CD4-positive, alpha-beta T cell treated with Interleukin-1 beta for 1 hour (primary cell): ENCODE measurements around the gene HEATR3.
"Not testable (repeated sequence)": the region's sequence is repeated elsewhere in the genome, so short reads cannot be mapped to it uniquely, and the experiment has no call there.

ENCODE experiments used
- DNase-seq, 2 donors: peaks; one replicate each; pipeline ENCODE4 v3.0.0-alpha.2; 2020 to 2022

The HEATR3 gene

GRCh38 chr16:50114357-50115129 lies 48.8 kb downstream of the HEATR3 start:
- no peak for DNase-seq

DNA sequence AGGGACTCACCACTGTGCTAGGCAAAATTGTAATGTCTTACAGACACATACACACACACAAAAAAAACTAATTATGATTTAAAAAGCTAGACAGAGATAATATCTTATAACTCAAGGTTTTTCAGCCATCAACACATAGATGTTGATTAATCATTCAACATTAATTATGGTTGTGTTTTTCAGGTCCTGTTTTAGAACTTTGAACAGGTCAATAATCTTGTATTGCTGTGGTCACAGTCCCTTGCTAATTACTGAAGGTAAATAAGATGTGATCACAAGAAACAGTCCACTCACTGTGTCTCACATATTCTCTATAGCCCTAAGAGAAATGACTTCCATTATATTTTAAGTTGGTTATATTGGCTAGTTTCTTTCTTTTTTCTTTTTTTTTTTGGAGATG lies 54.9 kb downstream of the HEATR3 start:
- no peak for DNase-seq

- DNase-seq = no peak
Observed at GRCh38 chr16:50121278-50121677, 55.5 kb downstream of the HEATR3 start.

DNA sequence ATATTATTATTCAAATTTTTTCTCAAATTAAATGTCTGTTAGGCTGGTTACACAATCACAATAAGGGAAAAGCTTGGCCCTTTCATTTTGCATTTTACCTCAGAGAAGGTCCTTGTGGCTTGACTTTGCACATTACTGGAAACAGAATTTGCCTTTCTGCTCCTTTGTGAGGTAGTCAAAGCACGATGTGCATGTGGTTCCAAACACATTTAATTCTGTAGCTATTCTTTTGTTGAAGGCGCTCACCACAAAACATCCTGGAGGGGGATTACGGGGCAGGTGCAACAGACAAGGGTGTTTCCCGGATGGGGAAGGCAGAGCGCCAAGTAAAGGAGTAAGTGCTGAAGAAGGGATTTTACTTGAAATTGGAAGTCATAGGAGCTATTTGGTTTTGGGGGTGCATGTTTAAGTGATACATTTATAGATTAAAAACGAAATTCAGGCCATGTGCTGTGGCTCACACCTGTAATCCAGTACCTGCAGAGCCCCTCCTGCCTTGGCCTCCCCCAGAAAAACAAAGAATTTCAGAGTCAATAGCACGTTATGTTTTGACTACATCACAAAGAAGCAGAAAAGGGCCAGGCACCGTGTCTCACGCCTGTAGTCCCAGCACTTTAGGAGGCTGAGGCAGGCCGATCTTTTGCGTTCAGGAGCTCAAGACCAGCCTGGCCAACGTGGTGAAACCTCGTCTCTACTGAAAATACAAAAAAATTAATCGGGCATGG lies 56.1 kb downstream of the HEATR3 start:
- DNase-seq = peak in 1 of 2 donors; percentile 16

GRCh38 chr16:50123417-50123816 lies 57.6 kb downstream of the HEATR3 start:
- no peak for DNase-seq

GRCh38 chr16:50124769-50125168 lies 59.0 kb downstream of the HEATR3 start:
- DNase-seq = no peak

DNA sequence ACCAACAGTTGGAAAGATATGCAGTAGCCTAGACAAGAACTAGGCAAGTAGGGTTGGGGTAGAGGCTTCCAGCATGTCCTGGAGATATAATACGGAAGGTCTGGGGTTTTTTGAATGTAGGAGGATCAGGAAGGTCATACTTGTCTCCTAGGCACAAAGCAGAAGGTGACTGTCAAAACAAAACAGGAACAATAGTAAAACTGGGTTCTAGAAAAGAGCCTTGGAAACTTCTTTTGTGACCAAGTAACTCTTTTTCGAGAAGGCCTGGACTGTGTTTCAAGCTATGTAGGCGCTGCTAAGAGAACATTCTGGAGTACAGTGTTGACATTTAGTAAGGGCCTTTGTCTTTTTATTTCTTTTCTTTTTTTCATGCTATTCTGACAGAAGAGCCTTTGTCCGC lies 60.4 kb downstream of the HEATR3 start:
- DNase-seq = no peak

DNA sequence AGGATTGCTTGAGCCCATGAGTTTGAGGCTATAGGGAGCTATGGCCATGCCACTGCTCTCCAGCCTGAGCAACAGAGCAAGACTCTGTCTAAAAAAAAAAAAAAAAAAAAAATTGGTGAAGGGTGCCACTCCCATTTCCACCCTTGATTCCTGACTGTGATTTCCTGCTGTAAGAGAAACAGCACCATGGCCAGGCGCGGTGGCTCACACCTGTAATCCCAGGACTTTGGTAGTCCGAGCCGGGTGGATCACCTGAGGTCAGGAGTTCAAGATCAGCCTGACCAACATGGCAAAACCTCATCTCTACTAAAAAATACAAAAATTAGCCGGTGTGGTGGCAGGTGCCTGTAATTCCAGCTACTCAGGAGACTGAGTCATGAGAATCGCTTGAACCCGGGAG lies 66.8 kb downstream of the HEATR3 start:
- not testable (repeated sequence) for DNase-seq

GRCh38 chr16:50133214-50133613 lies 67.4 kb downstream of the HEATR3 start:
- DNase-seq = no peak

DNA sequence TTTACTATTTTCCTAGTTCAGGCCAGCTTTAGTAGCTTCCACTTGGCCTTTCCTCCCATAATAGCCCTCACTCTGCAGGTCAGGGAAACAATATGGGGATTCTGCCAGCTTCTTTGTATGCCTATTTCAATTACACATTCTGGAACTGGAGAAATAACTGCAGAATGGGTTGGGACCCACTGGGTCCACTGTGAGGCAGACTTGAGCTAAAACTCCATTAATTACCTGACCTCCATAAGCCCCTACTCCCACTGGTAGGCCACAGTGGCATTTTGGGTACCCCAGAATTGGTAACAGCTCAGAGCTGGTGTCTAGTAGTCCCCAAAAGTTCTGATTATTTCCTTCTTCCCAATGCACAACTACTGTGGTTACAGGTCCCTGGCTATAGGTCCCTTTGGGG lies 70.6 kb downstream of the HEATR3 start:
- DNase-seq = no peak

DNA sequence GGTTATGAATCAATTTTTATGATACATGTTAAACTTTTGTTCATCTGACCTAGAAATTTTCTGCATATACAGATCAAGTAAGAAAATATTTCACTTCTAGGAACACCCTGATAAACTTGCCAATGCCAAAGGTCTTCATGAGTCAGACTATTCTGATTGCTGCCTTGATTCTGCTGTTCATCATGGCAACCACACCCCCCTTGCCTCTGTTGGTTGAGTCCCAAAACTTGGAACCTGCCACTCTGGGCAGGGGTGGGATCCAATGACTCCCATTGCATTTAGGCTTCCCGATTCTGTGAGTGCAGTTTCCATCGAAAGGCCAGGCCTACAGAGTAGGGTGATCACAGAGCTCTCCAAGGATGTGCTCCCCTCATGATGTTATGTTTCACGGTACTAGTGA lies 71.5 kb downstream of the HEATR3 start:
- no peak for DNase-seq

- DNase-seq = no peak
Observed at GRCh38 chr16:50139580-50139979, 73.8 kb downstream of the HEATR3 start.

- DNase-seq = no peak
Observed at GRCh38 chr16:50144211-50144610, 78.4 kb downstream of the HEATR3 start.

DNA sequence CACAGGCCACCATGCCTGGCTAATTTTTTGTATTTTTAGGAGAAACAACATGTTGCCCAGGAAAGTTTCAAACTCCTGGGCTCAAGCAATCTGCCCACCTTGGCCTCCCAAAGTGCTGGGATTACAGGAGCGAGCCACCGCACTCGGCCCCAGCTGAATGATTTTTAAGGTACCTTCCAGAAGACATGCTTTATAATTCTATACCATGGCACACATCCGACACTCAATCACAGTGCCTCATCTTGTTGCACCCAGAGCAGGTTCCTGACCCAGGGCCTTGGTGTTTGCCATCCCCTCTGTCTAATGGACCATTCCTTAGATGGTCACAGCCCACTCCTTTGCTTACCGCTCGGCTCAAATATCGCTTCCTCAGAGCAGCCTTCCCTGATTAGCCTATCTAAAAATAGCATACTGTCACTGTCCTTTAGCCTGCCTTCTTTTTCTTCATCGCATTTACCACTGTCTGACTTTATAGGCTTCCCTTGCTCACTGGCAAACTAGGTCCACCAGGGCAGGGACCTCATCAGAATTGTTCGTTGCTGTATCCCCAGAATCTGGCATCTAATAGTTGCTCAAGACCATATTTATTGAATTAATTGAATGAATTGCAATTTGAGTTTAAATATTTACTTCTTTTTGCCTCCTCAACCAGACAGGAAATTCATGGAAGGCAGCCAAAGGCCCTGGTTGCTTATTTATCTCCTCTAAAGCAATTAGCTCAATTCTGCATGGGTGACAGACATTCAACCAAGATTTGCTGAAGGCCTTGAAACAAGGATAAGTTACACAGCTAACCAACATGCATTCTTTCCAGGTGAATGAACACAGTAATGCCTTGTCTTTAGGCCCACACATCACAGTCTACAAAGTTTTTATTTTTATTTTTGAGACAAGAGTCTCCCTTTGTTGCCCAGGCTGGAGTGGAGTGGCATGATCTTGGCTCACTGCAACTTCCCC lies 81.0 kb downstream of the HEATR3 start:
- no peak for DNase-seq

DNA sequence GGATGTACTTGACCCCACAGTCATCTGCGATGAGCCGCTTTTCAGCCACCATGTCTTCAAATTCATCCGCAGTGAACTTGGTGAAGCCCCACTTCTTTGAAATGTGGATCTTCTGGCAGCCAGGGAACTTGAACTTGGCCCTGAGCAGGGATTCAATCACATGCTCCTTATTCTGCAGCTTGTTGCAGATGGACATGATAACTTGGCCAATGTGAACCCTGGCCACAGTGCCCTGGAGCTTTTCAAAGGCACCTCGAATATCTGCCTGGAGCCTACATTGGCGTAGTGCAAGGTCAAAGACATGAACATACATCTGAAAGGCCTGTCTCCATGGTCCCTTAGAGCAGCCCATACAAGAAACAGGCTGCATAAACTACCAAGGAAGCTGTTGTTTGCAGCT lies 85.6 kb downstream of the HEATR3 start:
- no peak for DNase-seq

DNA sequence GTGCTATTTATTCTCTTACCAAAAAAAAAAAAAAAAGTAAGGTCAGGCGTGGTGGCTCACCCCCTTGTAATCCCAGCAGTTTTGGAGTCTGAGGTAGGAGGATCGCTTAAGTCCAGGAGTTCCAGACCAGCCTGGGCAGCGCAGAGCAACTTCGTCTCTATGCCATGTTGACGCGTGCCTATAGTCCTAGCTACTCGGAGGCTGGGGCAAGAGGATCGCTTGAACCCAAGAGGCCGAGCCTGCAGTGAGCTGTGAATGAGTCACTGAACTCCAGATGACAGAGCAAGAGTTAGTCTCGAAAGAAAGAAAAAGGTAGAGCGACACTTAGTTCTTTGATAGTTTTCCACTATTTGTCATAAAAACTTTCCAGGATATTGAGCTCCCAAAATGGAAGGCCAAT lies 86.0 kb downstream of the HEATR3 start:
- DNase-seq = no peak

DNA sequence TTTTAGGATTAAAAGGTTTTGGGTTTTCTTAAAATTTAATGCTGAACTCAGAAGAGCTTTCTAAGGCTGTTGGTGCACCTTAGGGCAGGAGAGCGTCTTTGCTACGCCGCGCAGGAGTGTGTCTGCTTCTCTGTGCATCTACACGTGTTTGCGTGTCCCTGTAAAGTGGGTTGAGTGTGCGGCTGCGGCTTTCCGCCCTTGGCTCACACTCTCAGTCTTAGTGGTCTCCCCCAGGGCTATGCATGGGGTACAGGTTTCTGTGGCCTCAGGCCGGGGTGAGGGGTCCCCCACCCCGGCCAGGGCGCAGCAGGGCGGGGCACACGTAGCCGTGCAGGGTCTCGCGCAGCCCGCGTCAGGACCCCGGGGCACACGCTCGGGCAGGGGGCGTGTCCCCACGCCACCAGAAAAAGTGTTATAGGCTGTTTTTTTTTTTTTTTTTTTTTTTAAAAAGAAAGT lies 86.6 kb downstream of the HEATR3 start:
- DNase-seq = peak; percentile 65 to 69

- peak; percentile 89 to 91 for DNase-seq
Observed at GRCh38 chr16:50152807-50153595, 87.2 kb downstream of the HEATR3 start, which contains the start of gene TENT4B. Gene TENT4B, plus strand, starts transcription at chr16:50153306. Its CDS starts 316 bp downstream, at chr16:50153622.

DNA sequence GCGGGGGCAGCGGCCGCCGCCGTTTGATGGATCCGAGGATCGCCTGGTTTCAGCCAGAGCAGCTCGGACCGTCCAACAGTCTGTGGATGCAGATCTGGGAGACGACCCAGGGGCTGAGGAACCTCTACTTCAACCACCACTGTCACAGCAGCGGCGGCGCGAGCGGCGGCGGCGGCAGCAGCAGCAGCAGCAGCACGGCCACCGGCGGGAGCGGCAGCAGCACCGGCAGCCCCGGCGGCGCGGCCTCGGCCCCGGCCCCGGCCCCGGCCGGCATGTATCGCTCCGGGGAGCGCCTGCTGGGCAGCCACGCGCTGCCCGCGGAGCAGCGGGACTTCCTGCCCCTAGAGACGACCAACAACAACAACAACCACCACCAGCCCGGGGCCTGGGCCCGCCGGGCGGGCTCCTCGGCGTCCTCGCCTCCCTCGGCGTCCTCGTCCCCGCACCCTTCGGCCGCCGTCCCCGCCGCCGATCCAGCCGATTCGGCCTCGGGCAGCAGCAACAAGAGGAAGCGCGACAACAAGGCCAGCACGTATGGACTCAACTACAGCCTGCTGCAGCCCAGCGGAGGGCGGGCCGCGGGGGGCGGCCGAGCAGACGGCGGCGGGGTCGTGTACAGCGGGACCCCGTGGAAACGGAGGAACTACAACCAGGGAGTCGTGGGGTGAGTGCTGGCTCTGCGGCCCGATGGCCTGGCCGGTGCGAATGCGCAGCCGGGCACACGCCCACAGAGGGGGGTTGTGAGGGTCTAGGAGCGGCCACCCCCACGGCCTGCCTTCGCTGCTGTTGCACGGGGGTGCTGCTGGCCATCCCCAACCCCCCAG lies 88.0 kb downstream of the HEATR3 start:
- peak in 1 of 2 donors; percentile 19 for DNase-seq

DNA sequence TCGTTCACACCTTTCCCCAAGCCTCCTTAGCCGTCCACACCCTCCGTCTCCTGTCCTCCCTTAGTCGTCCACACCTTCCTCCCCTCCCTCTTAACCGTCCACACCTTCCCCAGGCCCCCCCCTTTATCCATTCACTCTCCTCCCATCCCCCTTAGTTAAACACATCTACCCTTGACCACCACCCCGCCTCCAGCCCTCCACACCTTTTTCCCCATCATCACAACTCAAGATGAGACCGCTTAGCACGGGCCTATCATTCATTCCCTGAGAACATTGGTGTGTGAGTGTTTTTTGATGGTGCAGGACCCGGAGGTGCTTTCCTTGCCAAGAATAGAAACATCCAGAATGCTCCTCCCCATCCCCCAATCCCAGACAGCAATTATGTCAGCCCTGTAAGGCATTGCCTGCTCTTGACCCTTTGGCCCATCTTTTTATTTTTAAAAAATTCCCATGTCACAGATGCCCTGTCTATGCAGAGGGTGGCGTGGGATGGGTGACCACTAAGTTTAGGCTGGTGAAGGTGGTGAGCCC lies 88.7 kb downstream of the HEATR3 start:
- DNase-seq = peak in 1 of 2 donors; percentile 6

DNA sequence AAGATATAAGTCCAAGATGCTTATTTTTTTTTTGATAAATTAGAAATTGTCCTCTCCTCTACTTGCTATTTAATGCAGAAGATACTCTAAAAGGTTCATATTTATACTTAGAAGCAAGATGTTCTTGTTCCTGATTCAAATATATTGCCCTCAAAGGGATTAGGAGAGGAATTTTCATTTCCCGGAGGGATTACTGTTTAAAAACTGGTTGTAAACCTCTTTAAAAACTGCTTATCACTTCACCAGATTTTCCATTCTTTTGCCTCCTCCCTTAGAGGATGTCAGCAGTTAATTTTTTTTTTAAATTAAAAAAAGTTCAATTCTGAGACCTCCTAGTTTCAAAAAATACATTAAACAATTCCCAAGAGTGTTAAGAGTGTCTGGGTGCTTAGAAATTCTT lies 90.2 kb downstream of the HEATR3 start:
- no peak for DNase-seq
